Measurements from ENCODE around the gene CCNG1.
"Not testable (repeated sequence)": the region's sequence is repeated elsewhere in the genome, so short reads cannot be mapped to it uniquely, and the experiment has no call there.

The CCNG1 gene

DNA sequence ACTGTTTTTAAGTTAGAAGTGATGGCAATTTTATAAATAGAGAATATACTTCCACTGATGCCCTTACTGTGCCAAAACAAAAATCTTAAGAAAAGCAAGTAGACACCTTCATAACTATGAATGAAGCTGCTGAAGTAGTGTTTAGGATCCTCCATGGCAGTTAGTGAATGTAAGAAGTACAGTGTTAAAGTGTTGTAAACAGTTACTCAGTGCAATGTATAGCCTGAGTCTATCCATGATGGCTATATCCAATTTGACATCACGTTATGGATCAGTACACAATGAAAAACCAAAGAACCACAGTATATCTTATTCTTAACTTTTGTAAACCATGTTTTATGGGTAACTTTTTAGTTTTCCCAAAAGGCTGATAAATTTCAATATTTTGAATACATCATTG lies 7.1 kb downstream of the CCNG1 start:
- DNase-seq (ENCODE audit: low read depth in 2 of 2) = no peak

DNA sequence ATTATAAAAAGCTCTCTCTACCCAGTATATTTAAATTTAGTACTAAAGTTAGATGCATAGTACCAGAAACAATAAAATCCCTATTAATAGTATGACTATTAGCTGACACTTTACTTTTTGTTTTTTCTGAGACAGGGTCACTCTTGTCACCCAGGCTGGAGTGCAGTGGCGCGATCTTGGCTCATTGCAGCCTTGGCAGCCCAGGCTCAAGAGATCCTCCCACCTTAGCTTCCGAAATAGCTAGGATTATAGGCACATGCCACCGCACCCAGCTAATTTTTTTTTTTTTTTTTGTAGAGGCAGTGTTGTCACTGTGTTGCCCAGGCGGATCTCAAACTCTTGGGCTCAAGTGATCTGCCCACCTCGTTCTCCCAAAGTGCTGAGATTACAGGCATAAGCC lies 8.0 kb downstream of the CCNG1 start:
- DNase-seq (ENCODE audit: low read depth in 2 of 2) = no peak

DNA sequence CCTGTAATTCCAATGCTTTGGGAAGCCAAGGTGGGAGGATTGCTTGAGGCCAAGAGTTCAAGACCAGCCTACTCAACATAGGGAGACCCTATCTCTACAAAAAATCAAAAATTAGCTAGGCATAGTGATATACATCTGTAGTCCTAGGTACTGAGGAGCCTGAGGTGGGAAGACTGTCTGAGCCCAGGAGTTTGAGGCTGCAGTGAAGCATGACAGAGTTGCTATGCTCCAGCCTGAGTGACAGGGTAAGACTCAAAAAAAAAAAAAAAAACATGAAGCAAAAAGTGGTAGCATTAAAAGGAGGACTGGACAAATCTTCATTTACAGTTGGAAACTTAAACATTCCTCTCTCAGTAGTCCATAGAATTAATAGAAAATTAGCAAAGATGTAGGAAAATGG lies 9.8 kb downstream of the CCNG1 start:
- no peak for DNase-seq (ENCODE audit: low read depth in 2 of 2)

DNA sequence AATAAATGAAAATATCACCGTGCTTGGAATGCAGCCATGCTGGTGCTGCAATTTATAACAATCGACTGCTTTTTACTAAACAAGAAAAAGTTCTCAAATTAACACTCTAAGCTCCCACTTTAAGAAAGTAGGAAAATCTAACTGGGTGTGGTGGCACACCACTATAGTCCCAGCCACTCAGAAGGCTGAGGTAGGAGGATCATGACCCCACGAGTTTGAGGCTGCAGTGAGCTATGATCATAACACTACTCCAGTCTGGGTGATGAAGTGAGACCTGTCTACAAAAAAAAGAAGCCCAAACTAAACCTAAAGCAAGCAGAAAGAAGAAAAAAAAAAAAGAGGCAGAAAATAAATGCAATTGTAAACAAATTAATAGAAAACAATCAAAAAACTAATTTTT lies 10.5 kb downstream of the CCNG1 start:
- no peak for DNase-seq (ENCODE audit: low read depth in 2 of 2)

DNA sequence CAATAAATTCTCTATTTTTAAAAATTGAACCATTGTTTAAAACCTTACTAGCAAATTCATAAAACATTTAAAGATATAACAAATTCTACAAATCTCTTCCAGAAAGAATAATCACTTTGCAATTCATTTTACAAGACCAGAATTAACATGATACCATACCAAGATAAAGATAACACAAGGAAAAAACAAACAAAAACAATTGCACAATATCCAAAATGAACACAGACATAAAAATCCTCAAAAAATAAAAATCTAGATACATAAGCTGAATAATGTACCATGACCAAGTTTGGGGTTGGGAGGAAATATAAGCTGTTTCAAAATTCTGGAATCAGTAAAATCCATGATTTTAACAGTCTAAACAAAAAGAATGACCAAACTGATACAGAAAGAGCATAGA lies 11.1 kb downstream of the CCNG1 start:
- DNase-seq (ENCODE audit: low read depth in 2 of 2) = no peak

DNA sequence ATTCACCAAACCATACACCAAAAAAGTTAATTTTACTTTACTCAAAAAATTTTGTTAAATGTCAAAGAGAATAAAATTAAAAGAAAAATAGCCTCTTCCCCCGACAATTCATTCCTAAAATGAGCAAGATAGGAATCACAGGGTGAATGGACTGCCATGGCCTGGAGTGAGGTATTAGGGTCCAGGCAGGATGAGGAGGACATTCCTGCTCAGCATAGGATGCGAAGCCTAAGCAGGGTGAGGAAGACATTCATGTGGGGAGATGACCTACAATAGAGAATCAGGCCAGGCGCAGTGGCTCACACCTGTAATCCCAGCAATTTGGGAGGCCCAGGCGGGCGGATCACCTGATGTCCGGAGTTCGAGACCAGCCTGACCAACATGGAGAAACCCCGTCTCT lies 14.1 kb downstream of the CCNG1 start:
- no peak for DNase-seq (ENCODE audit: low read depth in 2 of 2)

DNA sequence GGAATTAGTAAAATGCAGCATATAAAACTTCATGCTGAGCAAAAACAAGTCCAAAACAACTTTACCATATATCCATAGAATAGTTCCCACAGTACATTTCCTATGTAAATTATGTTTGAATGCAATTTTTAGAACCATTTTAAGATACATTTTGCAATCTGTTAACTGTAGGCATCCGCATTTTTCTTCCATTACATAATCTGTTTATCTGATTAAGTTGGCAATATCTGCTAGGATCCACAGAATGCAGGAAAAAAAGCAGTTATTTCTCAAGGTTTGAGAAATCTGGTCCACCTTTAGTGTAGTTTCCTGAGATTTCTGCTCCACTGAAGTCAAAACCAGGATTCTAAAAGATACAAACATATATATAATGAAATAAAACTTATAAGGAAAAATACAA lies 16.3 kb downstream of the CCNG1 start:
- DNase-seq (ENCODE audit: low read depth in 2 of 2) = no peak

DNA sequence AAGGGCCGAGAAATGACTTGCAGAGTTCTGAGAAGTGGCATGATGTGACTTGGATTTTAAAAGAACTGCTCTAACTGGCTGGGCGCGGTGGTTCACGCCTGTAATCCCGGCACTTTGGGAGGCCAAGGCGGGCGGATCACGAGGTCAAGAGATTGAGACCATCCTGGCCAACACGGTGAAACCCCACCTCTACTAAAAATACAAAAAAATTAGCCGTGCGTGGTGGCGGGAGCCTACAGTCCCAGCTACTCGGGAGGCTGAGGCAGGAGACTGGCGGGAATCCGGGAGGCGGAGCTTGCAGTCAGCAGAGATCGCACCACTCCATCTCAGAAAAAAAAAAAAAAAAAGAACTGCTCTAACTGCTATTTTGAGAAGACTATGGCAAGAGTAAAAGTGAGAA lies 18.0 kb downstream of the CCNG1 start:
- DNase-seq (ENCODE audit: low read depth in 2 of 2) = not testable (repeated sequence)

DNA sequence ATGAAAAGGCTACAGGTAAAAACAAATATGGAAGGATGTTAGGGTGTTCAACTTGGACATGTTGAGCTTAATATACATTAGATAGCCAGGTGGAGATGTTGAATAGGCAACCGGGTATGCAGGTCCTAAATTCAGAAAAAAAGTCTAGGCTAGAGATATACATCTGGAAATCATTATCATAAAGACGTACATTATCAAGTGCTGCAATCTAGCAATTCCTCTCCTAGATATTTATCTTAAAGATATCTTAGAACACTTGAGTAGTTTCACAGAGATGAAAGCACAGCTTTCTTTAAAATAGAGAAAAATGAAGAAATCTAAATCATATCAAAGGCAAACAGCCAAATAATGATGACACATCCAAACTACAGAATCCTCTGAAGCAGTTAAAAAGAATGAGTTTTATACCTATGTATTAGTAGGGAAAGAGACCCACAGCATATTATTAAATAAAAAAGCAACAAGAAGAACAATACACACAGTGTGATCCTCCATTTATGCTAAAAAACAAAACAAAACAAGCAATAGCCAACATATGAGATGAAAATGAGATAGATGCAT lies 18.7 kb downstream of the CCNG1 start:
- DNase-seq (ENCODE audit: low read depth in 2 of 2) = no peak

DNA sequence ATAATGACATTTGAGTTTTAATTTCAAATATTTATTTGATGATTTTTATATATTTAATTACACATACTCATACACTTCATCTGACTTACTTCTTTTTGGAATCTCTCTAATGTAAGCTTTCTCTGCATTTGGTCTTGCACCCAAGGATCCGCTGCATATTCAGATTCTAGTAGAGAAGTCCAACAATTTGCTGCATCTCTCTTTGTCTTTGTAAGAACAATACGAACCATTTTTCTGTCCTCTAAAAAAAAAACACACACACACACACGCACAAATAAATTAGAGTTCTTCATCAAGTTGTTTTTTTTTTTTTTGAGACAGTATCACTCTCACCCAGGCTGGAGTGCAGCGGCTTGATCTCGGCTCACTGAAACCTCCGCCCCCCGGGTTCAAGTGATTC lies 19.4 kb downstream of the CCNG1 start:
- no peak for DNase-seq (ENCODE audit: low read depth in 2 of 2)

DNA sequence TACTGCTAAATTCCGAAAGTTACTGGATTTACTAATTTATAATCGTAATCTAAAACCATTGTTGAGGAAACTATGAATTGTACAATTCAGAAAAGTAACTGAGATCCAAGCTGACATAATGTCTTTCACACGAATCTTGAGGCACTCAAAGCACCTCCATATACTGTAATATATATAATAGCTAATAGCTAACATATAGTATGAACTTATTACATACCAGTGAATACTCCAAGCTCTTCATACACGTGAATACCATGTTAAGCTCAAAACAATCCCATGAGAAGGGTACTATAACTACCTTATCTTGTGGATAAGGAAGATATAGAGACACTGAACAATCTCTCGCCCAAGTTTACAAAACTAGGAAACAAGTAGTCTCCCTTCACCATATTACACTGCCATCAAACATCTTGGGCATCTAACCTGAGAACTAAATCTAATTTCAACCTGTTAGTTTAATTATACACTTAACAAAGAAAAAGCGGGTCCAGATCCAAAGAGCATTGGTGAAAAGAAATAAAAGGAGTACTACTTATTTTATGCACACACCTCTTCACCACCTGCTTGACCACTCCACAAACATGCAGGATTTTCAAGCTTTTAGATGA lies 21.5 kb downstream of the CCNG1 start:
- DNase-seq (ENCODE audit: low read depth in 2 of 2) = no peak

DNA sequence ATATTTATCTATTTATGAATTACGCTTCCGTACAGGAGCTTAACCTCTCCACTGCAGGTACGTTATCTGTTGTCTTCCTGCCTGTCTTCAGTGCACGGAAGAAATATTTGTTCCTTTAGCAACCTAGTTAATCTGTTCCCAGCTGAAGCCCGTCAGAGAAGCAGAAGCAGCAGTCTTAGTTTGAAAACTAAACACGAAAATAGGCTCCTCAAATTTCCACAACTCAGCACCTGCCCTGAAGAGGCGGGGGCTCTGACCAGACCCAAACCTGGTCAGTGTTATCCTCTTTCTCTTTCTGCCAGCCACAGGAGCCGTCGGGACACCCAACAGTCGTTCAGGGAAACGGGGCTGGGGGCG lies 22.0 kb downstream of the CCNG1 start:
- no peak for DNase-seq (ENCODE audit: low read depth in 2 of 2)

DNA sequence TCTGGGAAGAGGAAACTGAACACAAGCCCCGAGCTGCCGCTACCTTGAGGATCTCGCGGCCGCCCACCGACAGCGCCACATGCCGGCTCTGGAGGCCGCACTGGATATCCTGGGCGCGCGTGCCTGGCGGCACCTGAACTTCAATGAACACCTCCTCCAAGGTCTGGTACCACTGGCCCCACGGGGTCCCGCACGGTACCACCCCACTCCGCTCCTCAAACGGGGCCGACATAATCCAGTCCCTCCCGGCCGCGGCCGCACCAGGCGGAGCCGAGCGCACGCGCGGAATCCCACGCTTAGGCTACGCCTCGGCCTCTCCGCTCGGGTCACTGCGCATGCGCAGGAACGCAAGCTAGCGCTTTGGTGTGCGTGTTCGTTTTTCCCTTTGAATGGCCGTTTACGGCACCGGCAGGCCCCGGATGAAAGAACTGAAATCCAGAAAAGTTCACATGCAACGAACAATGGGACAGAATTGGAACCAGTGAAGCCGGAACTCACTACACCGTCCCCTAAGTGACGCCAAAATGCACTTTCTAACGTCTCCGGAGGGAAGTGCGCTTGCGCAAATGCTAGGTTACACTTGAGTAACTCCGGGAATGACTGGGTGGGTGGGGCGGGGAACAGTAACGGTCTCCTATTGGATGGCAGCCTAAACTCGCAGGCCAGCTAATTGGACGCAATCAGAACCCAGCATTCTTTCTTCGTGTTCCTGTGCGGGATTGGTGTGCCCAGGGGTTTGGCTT lies 22.6 kb downstream of the CCNG1 start, which contains the start of gene NUDCD2:
Gene NUDCD2, minus strand, starts transcription at position 284 of the 743 bp plus-strand sequence. Its CDS starts 52 bp downstream, at position 232.
- DNase-seq (ENCODE audit: low read depth in 2 of 2) = peak; percentile 98

DNA sequence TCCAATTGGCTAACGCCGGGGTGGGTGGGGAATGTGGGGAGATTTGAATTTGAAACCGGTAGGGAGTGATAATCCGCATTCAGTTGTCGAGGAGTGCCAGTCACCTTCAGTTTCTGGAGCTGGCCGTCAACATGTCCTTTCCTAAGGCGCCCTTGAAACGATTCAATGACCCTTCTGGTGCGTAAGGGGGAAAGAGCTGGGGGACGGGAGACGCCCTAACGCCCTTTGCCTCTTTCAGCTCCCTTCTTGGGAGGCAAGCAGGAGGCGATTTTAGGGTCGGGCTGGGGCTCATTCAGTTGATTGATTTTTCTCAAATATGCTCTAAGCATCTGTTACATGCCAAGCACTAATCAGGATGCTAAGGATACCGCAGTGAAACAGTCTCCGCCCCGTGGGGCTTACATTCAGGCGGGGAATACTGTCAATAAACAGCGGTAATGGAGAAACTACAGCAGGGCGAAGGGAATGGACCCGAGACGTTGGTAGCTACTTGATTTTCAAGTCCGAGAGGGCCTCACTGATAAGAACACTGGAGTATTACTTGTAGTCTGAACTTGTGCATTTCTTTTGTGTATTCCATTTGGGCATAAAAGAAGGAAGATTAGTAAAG lies 23.3 kb downstream of the CCNG1 start, which contains the start of gene HMMR:
Gene HMMR, plus strand, starts transcription at position 71 of the 610 bp plus-strand sequence. Its CDS starts 61 bp downstream, at position 132.
- no peak for DNase-seq (ENCODE audit: low read depth in 2 of 2)

DNA sequence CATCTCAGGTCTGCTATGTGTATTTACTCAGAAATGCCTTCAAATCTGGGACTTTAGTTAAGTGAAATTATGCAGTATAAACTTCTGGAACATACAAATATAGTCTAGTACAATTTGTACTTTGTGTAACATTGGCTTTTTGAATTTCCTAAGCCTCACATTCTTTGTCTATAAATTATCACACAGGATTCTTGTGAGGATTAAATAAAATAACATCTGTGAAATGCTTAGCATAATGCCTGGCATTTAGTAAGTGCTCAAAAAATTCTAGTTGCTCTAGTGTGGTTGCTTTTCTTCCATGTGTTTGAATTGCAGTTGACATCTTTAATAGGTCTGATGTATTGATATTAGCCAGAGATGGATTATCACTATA lies 25.7 kb downstream of the CCNG1 start:
- no peak for DNase-seq (ENCODE audit: low read depth in 2 of 2)

DNA sequence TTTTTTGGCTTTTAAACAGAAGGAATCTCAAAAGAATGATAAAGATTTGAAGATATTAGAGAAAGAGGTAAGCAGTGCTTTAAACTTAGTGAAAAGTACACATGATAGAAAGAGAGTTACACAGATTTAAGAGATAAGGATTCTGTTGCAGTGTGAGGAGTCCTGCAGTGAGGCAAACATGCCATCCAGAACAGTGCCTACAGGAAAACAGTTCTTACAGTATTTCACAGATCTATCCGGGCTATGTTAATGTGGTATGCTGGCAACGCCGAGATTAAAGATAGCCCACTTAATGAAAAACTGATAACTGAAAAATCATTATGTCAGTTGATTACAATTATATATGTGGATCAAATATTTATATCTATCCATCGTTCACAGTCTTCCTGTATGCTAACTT lies 30.3 kb downstream of the CCNG1 start:
- no peak for DNase-seq (ENCODE audit: low read depth in 2 of 2)

DNA sequence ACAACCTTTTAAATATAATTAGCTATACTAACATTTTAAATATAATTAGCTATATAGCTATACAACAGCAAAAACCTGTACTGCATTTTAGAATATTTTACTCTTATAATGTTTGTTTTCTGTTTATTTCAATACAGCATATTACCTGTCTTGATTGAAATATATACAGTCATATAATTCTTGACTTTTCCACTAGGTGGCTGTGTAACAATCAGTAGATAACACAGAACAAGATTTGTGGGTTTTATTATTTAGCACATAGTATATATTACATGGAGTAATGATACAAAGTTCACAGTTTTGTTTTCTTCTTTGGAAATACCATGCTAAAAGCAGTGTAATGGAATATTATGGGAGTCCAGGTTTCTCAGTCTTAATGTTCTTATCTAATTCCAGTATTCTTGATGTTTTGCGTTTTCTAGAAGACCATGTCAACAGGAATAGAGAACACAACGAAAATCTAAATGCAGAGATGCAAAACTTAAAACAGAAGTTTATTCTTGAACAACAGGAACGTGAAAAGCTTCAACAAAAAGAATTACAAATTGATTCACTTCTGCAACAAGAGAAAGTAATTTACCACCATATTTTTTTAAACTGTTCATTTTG lies 36.3 kb downstream of the CCNG1 start:
- no peak for DNase-seq (ENCODE audit: low read depth in 2 of 2)

DNA sequence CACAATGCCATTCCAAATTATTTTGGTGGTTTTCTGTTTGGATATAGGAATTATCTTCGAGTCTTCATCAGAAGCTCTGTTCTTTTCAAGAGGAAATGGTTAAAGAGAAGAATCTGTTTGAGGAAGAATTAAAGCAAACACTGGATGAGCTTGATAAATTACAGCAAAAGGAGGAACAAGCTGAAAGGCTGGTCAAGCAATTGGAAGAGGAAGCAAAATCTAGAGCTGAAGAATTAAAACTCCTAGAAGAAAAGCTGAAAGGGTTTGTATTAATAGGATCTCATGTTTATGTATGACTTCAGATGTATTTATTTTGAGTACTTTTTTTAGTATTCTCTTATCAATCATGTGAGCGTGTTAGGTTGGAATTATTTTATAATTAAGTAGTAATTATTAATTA lies 38.0 kb downstream of the CCNG1 start:
- no peak for DNase-seq (ENCODE audit: low read depth in 2 of 2)

DNA sequence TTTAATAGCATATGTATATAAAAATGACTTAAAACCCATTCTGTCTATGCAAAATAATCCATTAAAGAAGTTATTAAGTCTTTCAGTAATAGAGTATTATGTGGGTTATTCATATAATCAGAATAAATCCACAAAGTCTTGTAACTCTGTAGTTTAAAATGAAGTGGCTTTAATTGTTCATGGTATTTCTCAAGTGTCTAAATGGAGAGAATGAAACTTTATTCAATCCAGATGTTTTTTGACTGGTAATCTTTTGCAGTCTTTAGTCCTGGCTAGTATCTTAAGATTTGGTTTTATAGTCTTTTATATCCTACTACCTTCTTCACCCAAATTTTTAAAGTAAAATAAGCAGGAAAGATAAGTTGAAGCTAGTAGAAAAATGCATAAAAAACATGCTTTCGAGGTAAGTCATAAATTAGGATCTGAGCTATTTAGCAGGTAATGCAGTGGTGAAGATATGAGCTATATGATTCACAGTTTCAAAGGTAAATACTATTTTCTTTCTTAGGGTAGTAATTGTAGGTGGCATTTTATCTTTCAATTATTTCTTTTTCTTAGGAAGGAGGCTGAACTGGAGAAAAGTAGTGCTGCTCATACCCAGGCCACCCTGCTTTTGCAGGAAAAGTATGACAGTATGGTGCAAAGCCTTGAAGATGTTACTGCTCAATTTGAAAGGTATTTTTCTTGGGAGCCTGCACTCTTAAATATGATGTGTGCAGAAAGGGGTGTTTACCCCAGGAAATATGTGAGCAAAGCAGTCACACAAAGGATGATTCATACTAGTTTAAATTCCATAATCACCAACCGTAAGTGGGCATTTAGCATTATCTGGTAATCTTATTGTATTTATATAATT lies 41.0 kb downstream of the CCNG1 start:
- no peak for DNase-seq (ENCODE audit: low read depth in 2 of 2)

DNA sequence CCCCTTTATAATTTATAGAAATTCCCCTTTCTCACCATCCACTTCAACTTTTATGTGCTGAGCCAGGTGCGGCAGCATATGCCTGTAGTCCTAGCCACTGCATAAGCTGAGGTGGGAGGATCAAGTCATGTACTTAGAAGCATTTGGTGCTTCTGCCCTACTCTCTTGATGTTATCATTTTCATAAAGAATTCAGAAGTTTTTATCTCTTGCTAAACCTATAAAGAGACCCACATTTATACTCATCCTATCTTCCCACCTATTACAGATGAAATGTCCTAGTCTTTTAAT lies 41.5 kb downstream of the CCNG1 start:
- no peak for DNase-seq (ENCODE audit: low read depth in 2 of 2)

DNA sequence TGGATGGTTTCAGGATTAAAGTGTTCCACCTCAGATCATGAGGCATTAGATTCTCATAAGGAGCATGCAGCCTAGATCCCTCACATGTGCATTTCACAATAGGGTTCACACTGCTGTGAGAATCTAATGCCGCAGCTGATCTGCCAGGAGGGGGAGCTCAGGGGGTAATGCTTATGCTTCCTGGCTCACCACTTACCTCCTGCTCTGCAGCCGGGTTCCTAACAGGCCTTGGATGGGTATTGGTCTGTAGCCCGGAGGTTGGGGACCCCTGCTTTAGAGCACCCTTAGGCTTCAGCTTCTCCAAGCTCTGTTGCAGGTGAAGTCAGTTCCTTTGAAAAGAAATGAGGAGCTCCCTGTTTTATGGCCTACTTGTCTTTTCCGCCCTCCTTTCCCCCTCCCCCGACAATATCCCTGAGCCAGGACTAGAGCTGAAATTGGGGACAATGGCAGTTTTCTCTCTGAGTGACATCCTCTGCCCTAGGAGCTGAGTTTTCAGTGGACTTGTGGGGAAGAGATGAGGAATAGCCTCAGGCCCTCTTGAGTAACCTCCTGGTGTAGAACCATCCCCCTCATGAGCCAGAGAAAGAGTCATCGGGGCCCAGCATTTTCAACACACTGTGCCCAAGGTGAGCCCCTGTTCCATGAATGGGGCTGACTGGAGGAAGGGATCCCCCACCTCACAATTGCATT lies 51.8 kb downstream of the CCNG1 start:
- DNase-seq (ENCODE audit: low read depth in 2 of 2) = no peak
